H9 (cell line): ENCODE results near the gene GABPB2. TPM values are rescaled to one million over a fixed set of nuclear protein-coding genes. Genes with fewer than 3 reads are reported as not detected.

Experiments
- DNase-seq: peaks from one replicate; pipeline ENCODE4 v3.0.0-alpha.2; 2017
- H2AFZ ChIP-seq: one replicate; pipeline ENCODE4 v1.6.1; 2013; ENCODE audit warnings: mild to moderate bottlenecking, low read length, control low read depth, moderate library complexity
- H2AK5ac ChIP-seq: 2 replicates; pipeline ENCODE4 v1.6.1; 2013; ENCODE audit warnings: low read length, control low read depth, mixed read lengths; ENCODE audit not compliant: insufficient read length
- H2BK120ac ChIP-seq: one replicate; pipeline ENCODE4 v1.6.1; 2013; ENCODE audit warnings: low read depth, mild to moderate bottlenecking, low read length, control low read depth, inconsistent platforms; ENCODE audit not compliant: poor library complexity, severe bottlenecking
- H2BK12ac ChIP-seq: 2 replicates; pipeline ENCODE4 v1.6.1; 2013; ENCODE audit warnings: low read length, control low read depth, mixed read lengths, low read depth; ENCODE audit not compliant: insufficient read length
- H2BK15ac ChIP-seq: 2 replicates; pipeline ENCODE4 v1.6.1; 2013; ENCODE audit warnings: low read depth, low read length, control low read depth
- H2BK20ac ChIP-seq: one replicate; pipeline ENCODE4 v1.6.1; 2013; ENCODE audit warnings: low read depth, mild to moderate bottlenecking, low read length, control low read depth, inconsistent platforms; ENCODE audit not compliant: poor library complexity, severe bottlenecking
- H2BK5ac ChIP-seq: 2 replicates; pipeline ENCODE4 v1.6.1; 2013; ENCODE audit warnings: low read length, control low read depth, mixed read lengths; ENCODE audit not compliant: insufficient read length
- H3K14ac ChIP-seq: 2 replicates; pipeline ENCODE4 v1.6.1; 2013; ENCODE audit warnings: low read length, control low read depth; ENCODE audit not compliant: insufficient read depth
- H3K18ac ChIP-seq: 2 replicates; pipeline ENCODE4 v1.6.1; 2013; ENCODE audit warnings: low read depth, mild to moderate bottlenecking, mixed read lengths, low read length, control low read depth; ENCODE audit not compliant: insufficient read length
- H3K23ac ChIP-seq: 2 replicates; pipeline ENCODE4 v1.6.1; 2013; ENCODE audit warnings: low read length, control low read depth, mixed read lengths, low read depth; ENCODE audit not compliant: insufficient read length
- H3K23me2 ChIP-seq: 2 replicates; pipeline ENCODE4 v1.6.1; 2013; ENCODE audit warnings: low read depth, mild to moderate bottlenecking, mixed read lengths, low read length, control low read depth; ENCODE audit not compliant: insufficient read length, poor library complexity, severe bottlenecking
- H3K27ac ChIP-seq: 2 replicates; pipeline ENCODE4 v1.5.1; 2013; ENCODE audit warnings: low read length, control low read depth, mixed read lengths, low read depth; ENCODE audit not compliant: insufficient read length
- H3K27me3 ChIP-seq: 2 replicates; pipeline ENCODE4 v1.6.1; 2013; ENCODE audit warnings: low read length, control low read depth, inconsistent platforms; ENCODE audit not compliant: insufficient read depth
- H3K4ac ChIP-seq: 2 replicates; pipeline ENCODE4 v1.6.1; 2013; ENCODE audit warnings: low read depth, mild to moderate bottlenecking, control low read depth, inconsistent platforms, low read length, moderate library complexity
- H3K4me1 ChIP-seq: 2 replicates; pipeline ENCODE4 v1.6.1; 2013; ENCODE audit warnings: low read length, control low read depth, inconsistent platforms; ENCODE audit not compliant: insufficient read depth
- H3K4me2 ChIP-seq: 2 replicates; pipeline ENCODE4 v1.6.1; 2013; ENCODE audit warnings: low read length, control low read depth, mixed read lengths; ENCODE audit not compliant: insufficient read length, insufficient read depth
- H3K56ac ChIP-seq: 2 replicates; pipeline ENCODE4 v1.6.1; 2013; ENCODE audit warnings: low read depth, mild to moderate bottlenecking, mixed read lengths, low read length, control low read depth; ENCODE audit not compliant: insufficient read length
- H3K79me1 ChIP-seq: 2 replicates; pipeline ENCODE4 v1.6.1; 2013; ENCODE audit warnings: low read depth, mild to moderate bottlenecking, moderate library complexity, low read length, control low read depth, inconsistent platforms; ENCODE audit not compliant: insufficient read depth, poor library complexity, severe bottlenecking
- H3K79me2 ChIP-seq: 2 replicates; pipeline ENCODE4 v1.6.1; 2013; ENCODE audit warnings: low read length, control low read depth, inconsistent platforms; ENCODE audit not compliant: insufficient read depth
- H3K9ac ChIP-seq: 2 replicates; pipeline ENCODE4 v1.6.1; 2013; ENCODE audit warnings: low read length, control low read depth, mixed read lengths; ENCODE audit not compliant: insufficient read length; ENCODE audit errors: extremely low read depth
- H3K9me3 ChIP-seq: one replicate; pipeline ENCODE4 v1.6.1; 2013; ENCODE audit warnings: low read depth, low read length, inconsistent platforms; ENCODE audit not compliant: control insufficient read depth
- H3T11ph ChIP-seq: one replicate; pipeline ENCODE4 v1.6.1; 2013; ENCODE audit warnings: mild to moderate bottlenecking, low read length, control low read depth, inconsistent platforms
- H4K20me1 ChIP-seq: one replicate; pipeline ENCODE4 v1.6.1; 2013; ENCODE audit not compliant: control insufficient read depth, insufficient read length, insufficient read depth
- H4K5ac ChIP-seq: 2 replicates; pipeline ENCODE4 v1.6.1; 2013; ENCODE audit warnings: low read depth, mild to moderate bottlenecking, mixed read lengths, low read length, control low read depth; ENCODE audit not compliant: insufficient read length
- H4K8ac ChIP-seq: replicated peaks from 2 replicates; pipeline ENCODE4 v1.6.1; 2013; ENCODE audit warnings: low read length, control low read depth, mixed read lengths, low read depth; ENCODE audit not compliant: insufficient read length
- H4K91ac ChIP-seq: 2 replicates; pipeline ENCODE4 v1.6.1; 2013; ENCODE audit warnings: low read depth, mild to moderate bottlenecking, moderate library complexity, mixed read lengths, low read length, control low read depth; ENCODE audit not compliant: insufficient read length
- H3K27ac Mint-ChIP-seq, 3 experiments: 2 replicates in 2 of 3; 3 replicates in 1 of 3; pipeline ENCODE4 v1.8.0; 2020 to 2021; ENCODE audit warnings: mixed read lengths in 3 of 3, mild to moderate bottlenecking in 1 of 3, moderate library complexity in 1 of 3
- H3K27me3 Mint-ChIP-seq: 2 replicates; pipeline ENCODE4 v1.8.0; 2021; ENCODE audit warnings: low read depth, mild to moderate bottlenecking, moderate library complexity, mixed read lengths
- H3K36me3 Mint-ChIP-seq, 3 experiments: 2 replicates in 2 of 3; 3 replicates in 1 of 3; pipeline ENCODE4 v1.8.0; 2020 to 2021; ENCODE audit warnings: low read depth in 3 of 3, mixed read lengths in 3 of 3; ENCODE audit not compliant: insufficient read depth in 1 of 3
- H3K4me1 Mint-ChIP-seq, 2 experiments: 2 replicates each; pipeline ENCODE4 v1.8.0; 2020; ENCODE audit warnings: mixed read lengths in 2 of 2
- H3K4me3 Mint-ChIP-seq, 2 experiments: 2 replicates in 1 of 2; 3 replicates in 1 of 2; pipeline ENCODE4 v1.8.0; 2020 to 2021; ENCODE audit warnings: mild to moderate bottlenecking in 2 of 2, mixed read lengths in 2 of 2, moderate library complexity in 1 of 2
- H3K9me3 Mint-ChIP-seq, 2 experiments: 2 replicates in 1 of 2; 3 replicates in 1 of 2; pipeline ENCODE4 v1.8.0; 2020; ENCODE audit warnings: mild to moderate bottlenecking in 2 of 2, mixed read lengths in 2 of 2, moderate library complexity in 1 of 2
- CTCF ChIP-seq: fragments of 200-600 bp; sonication (generic); conservative IDR thresholded peaks from 3 replicates; pipeline ENCODE4 v1.8.0; 2021; ENCODE audit warnings: antibody characterized with exemption, mild to moderate bottlenecking
- WGBS: extraction: QIAGEN DNeasy Blood & Tissue Kit; methylation state at CpG from one replicate; pipeline ENCODE4 v1.1.7; 2013; ENCODE audit warnings: missing lambda C conversion rate, low lambda C conversion rate, mixed read lengths; ENCODE audit not compliant: insufficient read length; ENCODE audit errors: extremely low coverage; 5-methylcytosine and 5-hydroxymethylcytosine counted together
- total RNA-seq: library from RNA; stranded (reverse); gene quantifications from 2 replicates; pipeline ENCODE4 v1.2.1, GENCODE V29; 2021

The GABPB2 gene
- total RNA-seq, 1 experiment from 2014 or later = 4.1 TPM

- Mint-ChIP-seq H3K9me3 (no peaks in the 10 kb centered on the region), H3K27me3 (peaks cover 12% of the 10 kb centered on the region), H3K4me3 (peak overlapping the region in 1 of 2 experiments; percentile 36; a peak in 2 of 5 replicates), H3K27ac (no peak overlapping the region), H3K36me3 (peaks cover 17 to 48% (median 42%) of the 10 kb centered on the region in 3 experiments), H3K4me1 (peaks cover 14 to 19% of the 10 kb centered on the region in 2 experiments)
- no peak overlapping the region for H2BK120ac ChIP-seq
- H3K27ac ChIP-seq = no peak overlapping the region
- H3T11ph ChIP-seq = no peak overlapping the region
- H2BK5ac ChIP-seq = no peak overlapping the region
- TF ChIP-seq CTCF = no peak
- H2BK12ac ChIP-seq = no peak overlapping the region
- no peak overlapping the region for H3K4me2 ChIP-seq
- no peak overlapping the region for H3K14ac ChIP-seq
- no peak for DNase-seq
- no peak overlapping the region for H4K5ac ChIP-seq
- H3K9ac ChIP-seq = no peak overlapping the region
- peaks cover 15% of the 10 kb centered on the region for H3K23me2 ChIP-seq
- H4K20me1 ChIP-seq = no peaks in the 10 kb centered on the region
- H3K4me1 ChIP-seq = no peaks in the 10 kb centered on the region
- WGBS = no CpG with 5 or more reads among the region's 7 CpGs
- H2BK15ac ChIP-seq = no peak overlapping the region
- H2AFZ ChIP-seq = no peak overlapping the region
- H4K8ac ChIP-seq = no peak overlapping the region
- H2AK5ac ChIP-seq = no peak overlapping the region
- H4K91ac ChIP-seq = no peak overlapping the region
- no peak overlapping the region for H3K4ac ChIP-seq
- no peak overlapping the region for H3K18ac ChIP-seq
- H3K56ac ChIP-seq = no peak overlapping the region
- no peaks in the 10 kb centered on the region for H3K79me2 ChIP-seq
- H3K27me3 ChIP-seq = no peaks in the 10 kb centered on the region; the same call in 1 of the 2 replicates
- H2BK20ac ChIP-seq = no peak overlapping the region
- no peak overlapping the region for H3K23ac ChIP-seq
- no peaks in the 10 kb centered on the region for H3K9me3 ChIP-seq
- no peaks in the 10 kb centered on the region for H3K79me1 ChIP-seq
Observed at GRCh38 chr1:151134991-151135390, 64.4 kb downstream of the GABPB2 start.
